Panc1 (cell line): ENCODE measurements around the gene DDIAS. TPM values are rescaled to one million over a fixed set of nuclear protein-coding genes. Genes with fewer than 3 reads are reported as not detected.
A peak's percentile ranks its signal among the peaks of the same experiment; 100 is the strongest.

Source experiments
- ATAC-seq: fragments of 200-7000 bp; cut with Tn5 transposase; 2 replicates; pipeline ENCODE4 v1.9.1; 2020; ENCODE audit warnings: mild to moderate bottlenecking, moderate library complexity
- BruUV-seq: library from RNA; stranded (reverse); fragments of 400-500 nt; replicated peaks from 2 replicates; lab custom pipeline; 2021; lab: Mats Ljungman, UMichigan
- CTCF ChIA-PET: fragments of 300-600 bp; sonication (Branson Sonifier 250); formaldehyde crosslinking; loops from one replicate; lab custom pipeline; 2022; ENCODE audit warnings: antibody characterized with exemption; lab: Charles Lee
- POLR2A ChIA-PET: fragments of 300-600 bp; sonication (Branson Sonifier 250); formaldehyde crosslinking; loops from one replicate; lab custom pipeline; 2022; ENCODE audit warnings: antibody characterized with exemption; lab: Charles Lee
- DNase-seq: peaks from one replicate; pipeline ENCODE4 v3.0.0-alpha.2; 2010; ENCODE audit warnings: low read depth, low spot score
- H3K27ac ChIP-seq: 2 replicates; pipeline ENCODE4 v1.5.1; 2011; ENCODE audit warnings: mild to moderate bottlenecking, low read length, inconsistent platforms
- H3K27me3 ChIP-seq: fragments of 200-500 bp; sonication (Bioruptor generic); 2 replicates; pipeline ENCODE4 v1.6.0; 2014; ENCODE audit warnings: low read length, inconsistent platforms; ENCODE audit not compliant: control insufficient read depth, insufficient read depth
- H3K36me3 ChIP-seq: fragments of 200-500 bp; sonication (Bioruptor generic); 2 replicates; pipeline ENCODE4 v1.5.1; 2014; ENCODE audit warnings: inconsistent platforms, mild to moderate bottlenecking, low read length, moderate library complexity; ENCODE audit not compliant: control insufficient read depth, insufficient read depth
- H3K4me1 ChIP-seq: 2 replicates; pipeline ENCODE4 v1.5.1; 2011; ENCODE audit warnings: inconsistent platforms, mild to moderate bottlenecking, low read length, moderate library complexity; ENCODE audit not compliant: control insufficient read depth, insufficient read depth
- H3K4me3 ChIP-seq, 2 experiments: 2 replicates each; pipeline ENCODE4 v1.5.1; 2011 to 2012; ENCODE audit warnings: low read depth in 2 of 2, low read length in 2 of 2, mild to moderate bottlenecking in 2 of 2, inconsistent platforms in 1 of 2, moderate library complexity in 1 of 2
- H3K9me3 ChIP-seq: fragments of 200-500 bp; sonication (Bioruptor generic); 2 replicates; pipeline ENCODE4 v1.5.1; 2014; ENCODE audit warnings: low read depth, mild to moderate bottlenecking, inconsistent platforms, low read length, moderate library complexity; ENCODE audit not compliant: control insufficient read depth, insufficient read depth
- POLR2AphosphoS5 ChIP-seq: IDR thresholded peaks from 2 replicates; pipeline ENCODE4 v1.6.1; 2012; ENCODE audit warnings: mild to moderate bottlenecking, low read depth, low read length, moderate library complexity
- SIN3A ChIP-seq: IDR thresholded peaks from 2 replicates; pipeline ENCODE4 v1.6.1; 2012; ENCODE audit warnings: low read depth, mild to moderate bottlenecking, low read length, moderate library complexity, borderline replicate concordance; ENCODE audit not compliant: insufficient read depth
- TCF7L2 ChIP-seq: IDR thresholded peaks from 2 replicates; pipeline ENCODE4 v1.6.1; 2011; ENCODE audit warnings: mild to moderate bottlenecking, low read depth, low read length, inconsistent platforms
- in situ Hi-C: cut with HindIII; loops from 2 replicates; pipeline ENCODE4 v1.10.0; 2016; ENCODE audit warnings: low sequenced_read_pairs, low pct_unique_long_range_greater_than_20kb
- intact Hi-C: fragments of 100-400 bp; cut with micrococcal nuclease; formaldehyde crosslinking; loops from one replicate; pipeline ENCODE4 v1.10.0; 2022; ENCODE audit not compliant: unreplicated experiment
- total RNA-seq: library from RNA; stranded (reverse); gene quantifications from one replicate; pipeline ENCODE4 v1.2.1, GENCODE V29; 2021; ENCODE audit not compliant: unreplicated experiment
- TF ChIP-seq, protein P1 (sequence below), 2 experiments: IDR thresholded peaks; 2 replicates each; pipeline ENCODE4 v1.6.1; 2011 to 2012; ENCODE audit warnings: low read depth in 2 of 2, control low read depth in 1 of 2, low read length in 1 of 2, mild to moderate bottlenecking in 1 of 2, moderate library complexity in 1 of 2; ENCODE audit not compliant: insufficient read depth in 1 of 2
- TF ChIP-seq, protein P2 (sequence below): fragments of 450-650 bp; IDR thresholded peaks from 2 replicates; pipeline ENCODE4 v1.5.1; 2017; ENCODE audit warnings: mild to moderate bottlenecking

The DDIAS gene
- total RNA-seq, 1 experiment from 2014 or later = 22.9 TPM

DNA sequence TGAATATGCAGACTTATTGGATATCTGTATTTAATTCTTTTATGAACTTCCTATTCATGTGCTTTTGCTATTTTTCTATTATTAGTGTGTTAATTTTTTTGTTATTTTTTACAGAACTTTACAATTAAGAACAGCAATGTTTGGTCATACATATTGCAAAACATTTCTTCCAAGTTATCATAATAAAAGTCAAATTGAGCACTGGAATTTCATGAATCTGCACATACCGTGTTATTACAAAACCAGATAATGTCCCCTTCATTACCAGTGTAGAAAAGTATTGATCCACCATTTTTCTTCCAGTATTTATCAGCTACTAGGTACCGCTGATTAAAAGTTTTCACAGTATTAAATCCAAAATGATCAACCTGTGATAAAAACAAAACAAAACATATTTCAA lies 41.8 kb upstream of the DDIAS start:
- BruUV-seq = no TSS peak
- in situ Hi-C loops = no loop called here
- H3K27me3 ChIP-seq = no peaks in the 10 kb centered on the region
- no peak overlapping the region for H3K4me3 ChIP-seq
- intact Hi-C loops = no loop called here
- peaks cover 40% of the 10 kb centered on the region for H3K4me1 ChIP-seq
- H3K27ac ChIP-seq = peak overlapping the region; percentile 83; the same call in 1 of the 2 replicates
- ChIA-PET CTCF (interaction anchor here (2.0 kb wide), 1 partner anchor 8 kb away, joined by 8 read pairs; no protein-coding TSS in a partner anchor), POLR2A (no interaction called here)
- DNase-seq = no peak
- no peak for ATAC-seq
- no peaks in the 10 kb centered on the region for H3K9me3 ChIP-seq
- H3K36me3 ChIP-seq = no peaks in the 10 kb centered on the region
- TF ChIP-seq SIN3A (no peak), TCF7L2 (no peak)
- TF ChIP-seq, protein P1, sequence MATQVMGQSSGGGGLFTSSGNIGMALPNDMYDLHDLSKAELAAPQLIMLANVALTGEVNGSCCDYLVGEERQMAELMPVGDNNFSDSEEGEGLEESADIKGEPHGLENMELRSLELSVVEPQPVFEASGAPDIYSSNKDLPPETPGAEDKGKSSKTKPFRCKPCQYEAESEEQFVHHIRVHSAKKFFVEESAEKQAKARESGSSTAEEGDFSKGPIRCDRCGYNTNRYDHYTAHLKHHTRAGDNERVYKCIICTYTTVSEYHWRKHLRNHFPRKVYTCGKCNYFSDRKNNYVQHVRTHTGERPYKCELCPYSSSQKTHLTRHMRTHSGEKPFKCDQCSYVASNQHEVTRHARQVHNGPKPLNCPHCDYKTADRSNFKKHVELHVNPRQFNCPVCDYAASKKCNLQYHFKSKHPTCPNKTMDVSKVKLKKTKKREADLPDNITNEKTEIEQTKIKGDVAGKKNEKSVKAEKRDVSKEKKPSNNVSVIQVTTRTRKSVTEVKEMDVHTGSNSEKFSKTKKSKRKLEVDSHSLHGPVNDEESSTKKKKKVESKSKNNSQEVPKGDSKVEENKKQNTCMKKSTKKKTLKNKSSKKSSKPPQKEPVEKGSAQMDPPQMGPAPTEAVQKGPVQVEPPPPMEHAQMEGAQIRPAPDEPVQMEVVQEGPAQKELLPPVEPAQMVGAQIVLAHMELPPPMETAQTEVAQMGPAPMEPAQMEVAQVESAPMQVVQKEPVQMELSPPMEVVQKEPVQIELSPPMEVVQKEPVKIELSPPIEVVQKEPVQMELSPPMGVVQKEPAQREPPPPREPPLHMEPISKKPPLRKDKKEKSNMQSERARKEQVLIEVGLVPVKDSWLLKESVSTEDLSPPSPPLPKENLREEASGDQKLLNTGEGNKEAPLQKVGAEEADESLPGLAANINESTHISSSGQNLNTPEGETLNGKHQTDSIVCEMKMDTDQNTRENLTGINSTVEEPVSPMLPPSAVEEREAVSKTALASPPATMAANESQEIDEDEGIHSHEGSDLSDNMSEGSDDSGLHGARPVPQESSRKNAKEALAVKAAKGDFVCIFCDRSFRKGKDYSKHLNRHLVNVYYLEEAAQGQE (IDR thresholded peaks at IDR 0.05; ENCODE audit: insufficient read depth in 1 of 2, low read depth in 2 of 2, low read length in 1 of 2) = no peak

DNA sequence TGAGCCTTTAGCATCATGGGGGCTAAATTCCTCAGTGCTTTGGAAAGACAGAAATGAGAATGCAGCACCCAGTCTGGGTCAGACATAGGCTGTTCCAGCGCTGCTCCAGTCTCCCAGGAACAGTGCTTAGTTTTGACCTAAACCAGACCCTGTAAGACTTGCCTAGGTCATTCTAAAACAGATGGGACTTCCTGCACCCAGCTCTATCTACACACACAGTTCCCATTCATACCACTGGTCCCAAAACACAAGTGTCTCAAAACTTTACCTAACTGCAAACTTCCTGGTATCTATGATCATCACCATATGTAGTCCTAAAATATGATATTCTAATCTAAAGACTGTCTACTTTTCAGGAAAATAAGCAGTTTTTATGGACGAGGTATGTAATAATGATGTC lies 39.2 kb upstream of the DDIAS start:
- no peak for DNase-seq
- H3K27ac ChIP-seq = peak overlapping the region; percentile 45; the same call in 1 of the 2 replicates
- POLR2A ChIA-PET = no interaction called here
- no peak for TF ChIP-seq POLR2AphosphoS5
- TF ChIP-seq, protein P2, sequence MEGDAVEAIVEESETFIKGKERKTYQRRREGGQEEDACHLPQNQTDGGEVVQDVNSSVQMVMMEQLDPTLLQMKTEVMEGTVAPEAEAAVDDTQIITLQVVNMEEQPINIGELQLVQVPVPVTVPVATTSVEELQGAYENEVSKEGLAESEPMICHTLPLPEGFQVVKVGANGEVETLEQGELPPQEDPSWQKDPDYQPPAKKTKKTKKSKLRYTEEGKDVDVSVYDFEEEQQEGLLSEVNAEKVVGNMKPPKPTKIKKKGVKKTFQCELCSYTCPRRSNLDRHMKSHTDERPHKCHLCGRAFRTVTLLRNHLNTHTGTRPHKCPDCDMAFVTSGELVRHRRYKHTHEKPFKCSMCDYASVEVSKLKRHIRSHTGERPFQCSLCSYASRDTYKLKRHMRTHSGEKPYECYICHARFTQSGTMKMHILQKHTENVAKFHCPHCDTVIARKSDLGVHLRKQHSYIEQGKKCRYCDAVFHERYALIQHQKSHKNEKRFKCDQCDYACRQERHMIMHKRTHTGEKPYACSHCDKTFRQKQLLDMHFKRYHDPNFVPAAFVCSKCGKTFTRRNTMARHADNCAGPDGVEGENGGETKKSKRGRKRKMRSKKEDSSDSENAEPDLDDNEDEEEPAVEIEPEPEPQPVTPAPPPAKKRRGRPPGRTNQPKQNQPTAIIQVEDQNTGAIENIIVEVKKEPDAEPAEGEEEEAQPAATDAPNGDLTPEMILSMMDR = no peak
- TF ChIP-seq TCF7L2 = no peak
- CTCF ChIA-PET = no interaction called here
- H3K4me1 ChIP-seq = peaks cover 42% of the 10 kb centered on the region
- BruUV-seq = no TSS peak
- in situ Hi-C loops = no loop called here
- no peak for ATAC-seq
- no peaks in the 10 kb centered on the region for H3K27me3 ChIP-seq
- H3K36me3 ChIP-seq = no peaks in the 10 kb centered on the region
- H3K4me3 ChIP-seq = no peak overlapping the region
- intact Hi-C loops = no loop called here
- no peaks in the 10 kb centered on the region for H3K9me3 ChIP-seq

DNA sequence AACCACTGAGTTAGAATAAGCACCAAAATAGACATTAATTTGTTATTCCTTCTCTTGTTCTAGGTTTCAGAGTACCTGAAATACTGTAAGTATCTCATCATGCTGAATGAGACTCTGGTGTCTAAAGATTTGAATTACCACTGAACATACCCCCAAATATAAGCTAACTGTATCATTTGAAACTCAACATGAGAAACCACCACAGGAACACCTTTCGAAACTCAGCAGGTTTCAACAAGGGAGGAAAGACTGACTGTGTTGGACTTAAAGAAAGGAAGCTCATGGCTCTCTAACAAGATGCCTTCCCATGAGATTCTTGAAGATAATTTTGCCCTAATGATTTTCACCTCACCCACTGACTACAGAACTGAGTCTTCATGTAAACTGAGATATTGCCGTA lies 38.3 kb upstream of the DDIAS start:
- TF ChIP-seq, protein P1 (IDR thresholded peaks at IDR 0.05; ENCODE audit: insufficient read depth in 1 of 2, low read depth in 2 of 2, low read length in 1 of 2) = no peak
- TF ChIP-seq, protein P2 = no peak
- TF ChIP-seq TCF7L2 = no peak
- TF ChIP-seq POLR2AphosphoS5 = no peak
- TF ChIP-seq SIN3A = no peak
- intact Hi-C loops = no loop called here
- CTCF ChIA-PET = no interaction called here
- Histone ChIP-seq H3K9me3 (no peaks in the 10 kb centered on the region), H3K4me1 (peaks cover 39% of the 10 kb centered on the region), H3K36me3 (no peaks in the 10 kb centered on the region), H3K27ac (no peak overlapping the region), H3K27me3 (no peaks in the 10 kb centered on the region), H3K4me3 (no peak overlapping the region)
- ATAC-seq (no peak), DNase-seq (no peak)
- BruUV-seq = no TSS peak
- POLR2A ChIA-PET = no interaction called here
- in situ Hi-C loops = no loop called here
